Cardiac muscle cell (in vitro differentiated cells and primary cell): ENCODE data around the gene TOR1AIP1. TPM values are rescaled to one million over a fixed set of nuclear protein-coding genes. Genes with fewer than 3 reads are reported as not detected.
A peak's percentile ranks its signal among the peaks of the same experiment; 100 is the strongest.

Experiments
- DNase-seq, 2 donors: peaks; one replicate each; pipeline versions ENCODE4 v3.0.0 to v3.0.0-alpha.2; 2010 to 2017; ENCODE audit warnings: low read depth in 1 of 2, low spot score in 1 of 2
- H3K27ac ChIP-seq: fragments of 200-600 bp; sonication (generic); 2 replicates; pipeline ENCODE4 v1.5.1; 2016
- H3K27me3 ChIP-seq: fragments of 200-600 bp; sonication (generic); 2 replicates; pipeline ENCODE4 v1.6.0; 2016; ENCODE audit warnings: control low read depth
- H3K36me3 ChIP-seq: fragments of 200-600 bp; sonication (generic); 2 replicates; pipeline ENCODE4 v1.5.1; 2016; ENCODE audit warnings: control low read depth
- H3K4me1 ChIP-seq: fragments of 200-600 bp; sonication (generic); 2 replicates; pipeline ENCODE4 v1.8.1; 2017; ENCODE audit warnings: low read depth, mild to moderate bottlenecking, mixed run types
- H3K4me3 ChIP-seq: fragments of 200-600 bp; sonication (generic); 2 replicates; pipeline ENCODE4 v1.5.1; 2016; ENCODE audit warnings: mild to moderate bottlenecking
- H3K9me3 ChIP-seq: fragments of 200-600 bp; sonication (generic); 2 replicates; pipeline ENCODE4 v1.5.1; 2017; ENCODE audit warnings: low read depth, mild to moderate bottlenecking, control low read depth
- polyA plus RNA-seq: library from polyadenylated mRNA; unstranded; fragments of >200 nt; fragmentation: Nextera tagmentation; extraction: Ambion mirVana; gene quantifications from 2 replicates; pipeline ENCODE4 v1.2.1, GENCODE V29; 2016
- total RNA-seq: library from RNA; depleted of rRNA; stranded (reverse); fragments of >200 nt; gene quantifications from 2 replicates; pipeline ENCODE4 v1.2.3, GENCODE V29; 2016
- TF ChIP-seq, protein P1 (sequence below): IDR thresholded peaks from 2 replicates; pipeline ENCODE4 v1.5.1; 2012; ENCODE audit warnings: low read depth, mild to moderate bottlenecking, low read length

Gene TOR1AIP1
- total and polyA plus RNA-seq, 2 experiments from 2014 or later, result 18.2 to 19.6 TPM

DNA sequence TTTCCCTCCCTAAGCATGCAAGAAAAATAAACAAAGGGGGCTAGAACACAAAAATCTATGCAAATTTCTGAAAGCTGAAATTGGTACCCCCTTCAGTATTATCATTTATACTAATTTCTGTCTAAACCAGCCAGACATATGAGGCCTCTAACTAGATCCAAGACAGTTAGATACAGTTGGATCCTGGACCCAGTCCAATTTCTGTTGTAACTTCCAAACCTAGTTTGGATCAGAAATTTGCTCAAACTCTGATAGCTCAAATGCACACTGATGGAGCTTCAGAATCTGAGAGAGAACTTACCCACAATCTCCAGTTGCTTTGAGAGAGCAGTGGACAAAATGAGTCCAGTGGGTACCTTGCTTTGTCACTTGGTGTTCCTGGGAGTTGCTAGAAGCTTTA lies 84.5 kb downstream of the TOR1AIP1 start:
- no peaks in the 10 kb centered on the region for H3K36me3 ChIP-seq
- TF ChIP-seq, protein P1, sequence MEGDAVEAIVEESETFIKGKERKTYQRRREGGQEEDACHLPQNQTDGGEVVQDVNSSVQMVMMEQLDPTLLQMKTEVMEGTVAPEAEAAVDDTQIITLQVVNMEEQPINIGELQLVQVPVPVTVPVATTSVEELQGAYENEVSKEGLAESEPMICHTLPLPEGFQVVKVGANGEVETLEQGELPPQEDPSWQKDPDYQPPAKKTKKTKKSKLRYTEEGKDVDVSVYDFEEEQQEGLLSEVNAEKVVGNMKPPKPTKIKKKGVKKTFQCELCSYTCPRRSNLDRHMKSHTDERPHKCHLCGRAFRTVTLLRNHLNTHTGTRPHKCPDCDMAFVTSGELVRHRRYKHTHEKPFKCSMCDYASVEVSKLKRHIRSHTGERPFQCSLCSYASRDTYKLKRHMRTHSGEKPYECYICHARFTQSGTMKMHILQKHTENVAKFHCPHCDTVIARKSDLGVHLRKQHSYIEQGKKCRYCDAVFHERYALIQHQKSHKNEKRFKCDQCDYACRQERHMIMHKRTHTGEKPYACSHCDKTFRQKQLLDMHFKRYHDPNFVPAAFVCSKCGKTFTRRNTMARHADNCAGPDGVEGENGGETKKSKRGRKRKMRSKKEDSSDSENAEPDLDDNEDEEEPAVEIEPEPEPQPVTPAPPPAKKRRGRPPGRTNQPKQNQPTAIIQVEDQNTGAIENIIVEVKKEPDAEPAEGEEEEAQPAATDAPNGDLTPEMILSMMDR, result no peak
- DNase-seq, result peak in 1 of 2 donors; percentile 34

DNA sequence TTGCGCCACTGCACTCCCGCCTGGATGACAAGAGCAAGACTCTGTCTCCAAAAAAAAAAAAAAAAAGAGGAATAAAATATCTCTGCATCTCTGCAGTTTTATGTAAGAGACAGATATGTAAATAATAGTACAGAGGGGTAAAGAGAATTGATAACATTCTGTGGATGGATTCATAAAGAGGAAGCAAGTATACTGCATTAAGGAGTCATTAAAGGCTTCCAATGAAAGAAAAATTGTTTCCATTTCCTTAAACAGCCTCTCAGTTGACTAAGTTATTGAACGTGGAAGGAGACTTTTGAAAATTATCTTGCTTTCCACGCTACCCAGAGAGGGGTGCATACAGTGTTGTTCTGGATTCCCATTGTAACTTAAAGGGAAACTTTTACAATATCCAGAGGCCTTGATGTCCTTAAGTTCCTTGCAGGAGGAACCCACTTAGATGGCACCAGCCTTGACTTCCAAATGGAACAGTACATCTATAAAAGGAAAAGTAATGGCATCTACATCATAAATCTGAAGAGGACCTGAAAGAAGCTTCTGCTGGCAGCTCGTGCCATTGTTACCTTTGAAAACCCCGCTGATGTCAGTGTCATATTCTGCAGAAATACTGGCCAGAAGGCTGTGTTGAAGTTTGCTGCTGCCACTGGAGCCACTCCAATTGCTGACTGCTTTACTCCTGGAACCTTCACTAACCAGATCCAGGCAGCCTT lies 86.4 kb downstream of the TOR1AIP1 start:
- no peak overlapping the region for H3K27ac ChIP-seq
- H3K4me3 ChIP-seq, result no peak overlapping the region
- DNase-seq, result no peak
- H3K36me3 ChIP-seq, result no peaks in the 10 kb centered on the region
- no peaks in the 10 kb centered on the region for H3K27me3 ChIP-seq
- no peaks in the 10 kb centered on the region for H3K4me1 ChIP-seq
- peaks cover 4% of the 10 kb centered on the region for H3K9me3 ChIP-seq
- TF ChIP-seq, protein P1, result no peak

More for the DNA sequence above, 84.5 kb downstream of the TOR1AIP1 start:
- Histone ChIP-seq H3K4me3 (no peak overlapping the region), H3K27me3 (no peaks in the 10 kb centered on the region), H3K4me1 (no peaks in the 10 kb centered on the region), H3K27ac (no peak overlapping the region), H3K9me3 (peaks cover 4% of the 10 kb centered on the region)

DNA sequence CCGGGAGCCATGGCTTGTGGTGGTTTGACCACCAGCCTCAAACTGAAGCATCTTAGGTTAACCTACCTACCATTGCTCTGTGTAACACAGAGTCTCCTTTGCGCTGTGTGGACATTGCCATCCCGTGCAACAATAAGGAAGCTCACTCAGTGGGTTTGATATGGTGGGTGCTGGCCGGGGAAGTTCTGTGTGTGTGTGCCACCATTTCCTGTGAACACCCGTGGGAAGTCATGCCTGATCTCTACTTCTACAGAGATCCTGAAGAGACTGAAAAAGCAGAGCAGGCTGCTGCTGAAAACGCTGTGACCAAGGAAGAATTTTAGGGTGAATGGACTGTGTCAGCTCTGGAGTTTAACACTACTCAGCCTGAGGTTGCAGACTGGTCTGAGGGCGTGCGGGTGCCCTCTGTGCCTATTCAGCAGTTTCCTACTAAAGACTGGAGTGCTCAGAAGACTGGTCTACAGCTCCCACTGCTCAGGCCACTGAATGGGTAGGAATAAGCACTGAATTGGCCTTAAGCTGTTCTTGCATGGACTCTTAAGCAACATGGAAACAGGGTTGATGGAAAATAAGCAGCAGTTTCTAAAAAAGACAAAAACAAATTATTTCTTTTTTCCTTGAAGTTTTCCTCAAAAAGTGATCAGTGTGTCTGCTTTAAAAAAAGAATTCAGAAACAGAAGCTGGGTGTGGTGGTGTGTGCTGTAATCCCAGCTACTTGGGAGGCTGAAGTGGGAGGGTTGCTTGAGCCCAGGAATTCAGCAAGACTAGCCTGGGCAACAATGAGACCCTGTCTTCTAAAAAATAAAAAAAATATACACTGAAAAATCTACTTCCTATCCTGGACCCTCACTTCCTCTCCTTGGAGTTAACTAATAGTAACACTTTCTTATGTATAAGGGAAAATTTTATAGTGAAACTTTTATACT lies 87.2 kb downstream of the TOR1AIP1 start:
- no peak overlapping the region for H3K27ac ChIP-seq
- H3K4me3 ChIP-seq, result no peak overlapping the region
- peaks cover 4% of the 10 kb centered on the region for H3K9me3 ChIP-seq
- TF ChIP-seq, protein P1, result no peak
- peak in 1 of 2 donors; percentile 49 for DNase-seq
- no peaks in the 10 kb centered on the region for H3K27me3 ChIP-seq
- H3K36me3 ChIP-seq, result no peaks in the 10 kb centered on the region
- no peaks in the 10 kb centered on the region for H3K4me1 ChIP-seq

Other genes with a start within 250 kb of the TOR1AIP1 start
- gene FAM163A, start 139.0 kb upstream of the TOR1AIP1 start, total RNA-seq, result 0.18 and 0.42 TPM in 2 replicates
- 0.06 TPM in 1 of 2 replicates, not detected in the other for gene FAM163A, start 139.0 kb upstream of the TOR1AIP1 start, polyA plus RNA-seq
- gene TOR1AIP2, start 4.5 kb upstream of the TOR1AIP1 start, total RNA-seq, result 56.2 and 75.6 TPM in 2 replicates
- gene TOR1AIP2, start 4.5 kb upstream of the TOR1AIP1 start, polyA plus RNA-seq, result 20.7 and 21.9 TPM in 2 replicates
- 27.8 and 49.6 TPM in 2 replicates for gene CEP350, start 72.5 kb downstream of the TOR1AIP1 start, total RNA-seq
- gene CEP350, start 72.5 kb downstream of the TOR1AIP1 start, polyA plus RNA-seq, result 24.9 and 31.6 TPM in 2 replicates